Peyer's patch (tissue), 4 donors: ENCODE measurements around the gene INTS7. TPM values are rescaled to one million over a fixed set of nuclear protein-coding genes. Genes with fewer than 3 reads are reported as not detected.
A peak's percentile ranks its signal among the peaks of the same experiment; 100 is the strongest.

Source experiments
- DNase-seq, 3 donors: peaks; one replicate each; pipeline ENCODE4 v3.0.0-alpha.2; 2017 to 2019
- H3K27ac ChIP-seq, 4 donors: fragments of 200-600 bp; sonication (generic); one replicate each; pipeline ENCODE4 v1.5.1; 2016 to 2019
- H3K27me3 ChIP-seq, 2 donors: fragments of 200-600 bp; sonication (generic); one replicate each; pipeline ENCODE4 v1.5.1; 2019
- H3K36me3 ChIP-seq, 3 donors: fragments of 200-600 bp; sonication (generic); one replicate each; pipeline ENCODE4 v1.5.1; 2016 to 2019
- H3K4me1 ChIP-seq, 4 donors: fragments of 200-600 bp; sonication (generic); one replicate each; pipeline ENCODE4 v1.5.1; 2016 to 2019
- H3K4me3 ChIP-seq, 4 donors: fragments of 200-600 bp; sonication (generic); 1 replicate in 3 of 4; 2 replicates in 1 of 4; pipeline ENCODE4 v1.5.1; 2016 to 2019; ENCODE audit warnings: mild to moderate bottlenecking in 1 of 4
- H3K9me3 ChIP-seq, 4 donors: fragments of 200-600 bp; sonication (generic); one replicate each; pipeline ENCODE4 v1.5.1; 2016 to 2019; ENCODE audit warnings: mild to moderate bottlenecking in 1 of 4
- POLR2A ChIP-seq, 2 donors: fragments of 450-650 bp; IDR thresholded peaks; one replicate each; pipeline ENCODE4 v1.5.1; 2017; ENCODE audit warnings: antibody characterized with exemption in 2 of 2, mild to moderate bottlenecking in 2 of 2, moderate library complexity in 2 of 2
- total RNA-seq, 4 donors: library from RNA; depleted of rRNA; stranded (reverse); fragments of >200 nt; gene quantifications; one replicate each; pipeline ENCODE4 v1.1.0, GENCODE V29; 2016
- TF ChIP-seq, protein P1 (sequence below), 6 experiments: fragments of 450-650 bp in 4 of 6; fragments of 200-600 bp in 2 of 6; sonication (generic) in 1 of 6; IDR thresholded peaks; one replicate each; pipeline ENCODE4 v1.5.1; 2017 to 2019; ENCODE audit warnings: antibody characterized with exemption in 6 of 6, mild to moderate bottlenecking in 3 of 6, moderate library complexity in 1 of 6

INTS7 gene
- total RNA-seq, 4 donors from 2014 or later: 7.7 to 21.5 (median 11.9) TPM

- no peaks in the 10 kb centered on the region for H3K9me3 ChIP-seq
- TF ChIP-seq, protein P1, sequence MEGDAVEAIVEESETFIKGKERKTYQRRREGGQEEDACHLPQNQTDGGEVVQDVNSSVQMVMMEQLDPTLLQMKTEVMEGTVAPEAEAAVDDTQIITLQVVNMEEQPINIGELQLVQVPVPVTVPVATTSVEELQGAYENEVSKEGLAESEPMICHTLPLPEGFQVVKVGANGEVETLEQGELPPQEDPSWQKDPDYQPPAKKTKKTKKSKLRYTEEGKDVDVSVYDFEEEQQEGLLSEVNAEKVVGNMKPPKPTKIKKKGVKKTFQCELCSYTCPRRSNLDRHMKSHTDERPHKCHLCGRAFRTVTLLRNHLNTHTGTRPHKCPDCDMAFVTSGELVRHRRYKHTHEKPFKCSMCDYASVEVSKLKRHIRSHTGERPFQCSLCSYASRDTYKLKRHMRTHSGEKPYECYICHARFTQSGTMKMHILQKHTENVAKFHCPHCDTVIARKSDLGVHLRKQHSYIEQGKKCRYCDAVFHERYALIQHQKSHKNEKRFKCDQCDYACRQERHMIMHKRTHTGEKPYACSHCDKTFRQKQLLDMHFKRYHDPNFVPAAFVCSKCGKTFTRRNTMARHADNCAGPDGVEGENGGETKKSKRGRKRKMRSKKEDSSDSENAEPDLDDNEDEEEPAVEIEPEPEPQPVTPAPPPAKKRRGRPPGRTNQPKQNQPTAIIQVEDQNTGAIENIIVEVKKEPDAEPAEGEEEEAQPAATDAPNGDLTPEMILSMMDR (IDR thresholded peaks at IDR 0.05): no peak
- no peak for TF ChIP-seq POLR2A (IDR thresholded peaks at IDR 0.05)
- no peak overlapping the region for H3K27ac ChIP-seq
- no peaks in the 10 kb centered on the region for H3K27me3 ChIP-seq
- no peak for DNase-seq
- no peak overlapping the region for H3K4me3 ChIP-seq
- no peaks in the 10 kb centered on the region for H3K4me1 ChIP-seq
- peaks cover 0 to 3% (median 0%) of the 10 kb centered on the region in 3 donors for H3K36me3 ChIP-seq
Measured at GRCh38 chr1:212021563-212021962, 13.8 kb downstream of the INTS7 start.

DNA sequence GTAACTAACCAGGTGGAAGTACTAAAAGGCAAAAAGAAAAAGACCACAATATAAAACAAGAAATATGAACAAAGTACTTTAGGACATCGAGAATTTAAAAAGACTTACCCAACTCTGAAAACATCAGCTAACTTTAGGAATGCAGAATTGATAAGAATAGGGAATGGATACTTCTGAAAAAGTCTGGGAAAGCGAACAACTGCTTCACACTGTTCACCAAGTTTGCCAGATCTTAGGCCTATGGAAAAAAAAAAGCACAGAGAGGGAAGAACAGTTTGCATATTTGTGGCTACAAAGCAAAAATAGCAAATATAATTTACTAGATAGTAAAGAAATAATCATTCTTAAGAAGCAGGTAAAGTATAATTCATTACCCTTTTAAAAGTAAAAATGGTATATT is 14.4 kb downstream of the INTS7 start:
- no peaks in the 10 kb centered on the region for H3K4me1 ChIP-seq
- no peaks in the 10 kb centered on the region for H3K27me3 ChIP-seq
- no peak for DNase-seq
- H3K4me3 ChIP-seq: no peak overlapping the region
- TF ChIP-seq, protein P1 (IDR thresholded peaks at IDR 0.05): no peak
- no peak for TF ChIP-seq POLR2A (IDR thresholded peaks at IDR 0.05)
- peaks cover 0 to 8% (median 0%) of the 10 kb centered on the region in 3 donors for H3K36me3 ChIP-seq
- H3K9me3 ChIP-seq: no peaks in the 10 kb centered on the region
- no peak overlapping the region for H3K27ac ChIP-seq

DNA sequence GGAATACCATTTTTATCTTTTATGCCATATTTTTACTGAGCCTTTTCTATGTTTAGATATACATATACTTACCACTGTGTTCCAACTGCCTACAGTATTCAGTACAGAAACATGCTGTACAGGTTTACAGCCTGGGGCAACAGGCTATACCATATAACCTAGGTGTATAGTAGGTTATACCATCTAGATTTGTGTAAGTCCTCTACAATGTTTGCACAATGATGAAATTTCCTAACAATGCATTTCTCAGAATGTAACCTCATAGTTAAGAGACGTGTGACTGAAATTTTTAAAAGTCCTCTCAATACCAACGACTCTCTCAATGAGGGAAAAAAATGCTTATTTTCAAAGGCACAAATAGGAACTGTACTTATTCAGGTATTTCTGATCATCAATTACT is 21.7 kb downstream of the INTS7 start:
- Histone ChIP-seq H3K36me3 (peaks cover 0 to 8% (median 0%) of the 10 kb centered on the region in 3 donors), H3K4me1 (no peaks in the 10 kb centered on the region), H3K4me3 (no peak overlapping the region), H3K9me3 (no peaks in the 10 kb centered on the region), H3K27ac (no peak overlapping the region), H3K27me3 (no peaks in the 10 kb centered on the region)
- TF ChIP-seq, protein P1 (IDR thresholded peaks at IDR 0.05): no peak
- no peak for TF ChIP-seq POLR2A (IDR thresholded peaks at IDR 0.05)
- DNase-seq: no peak

DNA sequence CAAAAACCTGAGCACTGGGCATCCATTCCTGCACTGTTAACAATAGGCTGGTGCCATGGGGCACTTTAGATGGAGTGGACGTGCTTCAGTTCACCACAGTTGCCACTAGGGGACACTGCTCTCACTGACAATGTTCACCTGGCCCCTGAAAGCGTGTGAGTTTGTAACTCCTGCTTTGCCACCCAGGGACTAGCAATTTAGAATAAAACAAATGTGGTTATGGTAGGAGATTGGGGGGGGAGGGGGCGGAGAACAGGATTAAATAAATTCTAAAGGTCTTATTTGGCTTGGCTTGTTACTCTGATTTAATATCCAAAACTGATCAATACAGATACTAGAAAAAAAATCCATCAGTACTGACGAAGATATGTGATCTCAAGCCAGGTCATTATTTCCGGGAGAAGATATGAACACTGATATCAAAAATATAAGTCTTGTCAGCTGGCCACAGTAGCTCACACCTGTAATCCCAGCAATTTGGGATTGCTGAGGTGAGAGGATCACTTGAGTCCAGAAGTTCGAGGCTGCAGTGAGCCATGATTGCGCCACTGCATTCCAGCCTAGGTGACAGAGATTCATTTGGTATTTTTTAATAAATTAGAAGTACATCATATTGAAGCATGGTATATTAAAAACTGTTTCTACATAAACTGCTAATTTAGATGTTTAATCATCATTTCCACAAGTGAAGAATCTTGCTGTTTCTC is 23.2 kb downstream of the INTS7 start:
- TF ChIP-seq, protein P1 (IDR thresholded peaks at IDR 0.05): peak; percentile 71 to 94 (median 94)
- TF ChIP-seq POLR2A (IDR thresholded peaks at IDR 0.05): no peak
- no peak overlapping the region for H3K4me3 ChIP-seq

GRCh38 chr1:212010004-212010403 is 25.4 kb downstream of the INTS7 start:
- TF ChIP-seq POLR2A (IDR thresholded peaks at IDR 0.05): no peak
- TF ChIP-seq, protein P1 (IDR thresholded peaks at IDR 0.05): no peak
- no peak overlapping the region for H3K27ac ChIP-seq
- no peaks in the 10 kb centered on the region for H3K4me1 ChIP-seq
- peaks cover 0 to 7% (median 0%) of the 10 kb centered on the region in 3 donors for H3K36me3 ChIP-seq
- no peaks in the 10 kb centered on the region for H3K27me3 ChIP-seq
- H3K9me3 ChIP-seq: no peaks in the 10 kb centered on the region
- DNase-seq: no peak
- H3K4me3 ChIP-seq: no peak overlapping the region

More for the DNA sequence above, 23.2 kb downstream of the INTS7 start:
- Histone ChIP-seq H3K36me3 (peaks cover 0 to 8% (median 0%) of the 10 kb centered on the region in 3 donors), H3K4me1 (no peaks in the 10 kb centered on the region), H3K27me3 (no peaks in the 10 kb centered on the region), H3K9me3 (no peaks in the 10 kb centered on the region), H3K27ac (no peak overlapping the region)
- peak; percentile 60 to 86 (median 62) for DNase-seq
